ENCODE results near the gene SPON1. TPM values are rescaled to one million over a fixed set of nuclear protein-coding genes. Genes with fewer than 3 reads are reported as not detected.

SPON1 gene
- total RNA-seq, 1 donor from 2014 or later, result 22.4 TPM

GRCh38 chr11:14065141-14065540 is 102.6 kb downstream of the SPON1 start:
- no peak for DNase-seq (ENCODE audit: low read depth)
- no peak for TF ChIP-seq CTCF (conservative IDR thresholded peaks at IDR 0.05; ENCODE audit: low read depth, low read length)
- H3K4me3 ChIP-seq (ENCODE audit: low read depth, low read length), result no peak overlapping the region

GRCh38 chr11:14065681-14066080 is 103.2 kb downstream of the SPON1 start:
- no peak for DNase-seq (ENCODE audit: low read depth)
- H3K4me3 ChIP-seq (ENCODE audit: low read depth, low read length), result no peak overlapping the region
- no peak for TF ChIP-seq CTCF (conservative IDR thresholded peaks at IDR 0.05; ENCODE audit: low read depth, low read length)

- no peak for TF ChIP-seq CTCF (conservative IDR thresholded peaks at IDR 0.05; ENCODE audit: low read depth, low read length)
- no peak for DNase-seq (ENCODE audit: low read depth)
- H3K4me3 ChIP-seq (ENCODE audit: low read depth, low read length), result no peak overlapping the region
Measured at GRCh38 chr11:14067686-14068085, 105.2 kb downstream of the SPON1 start.

GRCh38 chr11:14070896-14071295 is 108.4 kb downstream of the SPON1 start:
- no peak for TF ChIP-seq CTCF (conservative IDR thresholded peaks at IDR 0.05; ENCODE audit: low read depth, low read length)
- DNase-seq (ENCODE audit: low read depth), result no peak
- H3K4me3 ChIP-seq (ENCODE audit: low read depth, low read length), result no peak overlapping the region

- no peak for TF ChIP-seq CTCF (conservative IDR thresholded peaks at IDR 0.05; ENCODE audit: low read depth, low read length)
- no peak for DNase-seq (ENCODE audit: low read depth)
- H3K4me3 ChIP-seq (ENCODE audit: low read depth, low read length), result no peak overlapping the region
Measured at GRCh38 chr11:14073849-14074476, 111.4 kb downstream of the SPON1 start.

GRCh38 chr11:14075118-14076078 is 112.9 kb downstream of the SPON1 start:
- TF ChIP-seq CTCF (conservative IDR thresholded peaks at IDR 0.05; ENCODE audit: low read depth, low read length), result no peak
- no peak overlapping the region for H3K4me3 ChIP-seq (ENCODE audit: low read depth, low read length)
- peak; percentile 6 for DNase-seq (ENCODE audit: low read depth)

Data from epithelial cell of proximal tubule (primary cell).